Type B pancreatic cell (in vitro differentiated cells): Measurements from ENCODE around the gene FER. TPM values are rescaled to one million over a fixed set of nuclear protein-coding genes. Genes with fewer than 3 reads are reported as not detected.

Source experiments
- DNase-seq: peaks from one replicate; pipeline ENCODE4 v3.0.0; 2021; ENCODE audit warnings: mixed read lengths; ENCODE audit not compliant: unreplicated experiment; ENCODE audit errors: extremely low spot score
- H3K27ac Mint-ChIP-seq: 2 replicates; pipeline ENCODE4 v1.8.0; 2021; ENCODE audit warnings: mild to moderate bottlenecking, mixed read lengths
- H3K27me3 Mint-ChIP-seq: 2 replicates; pipeline ENCODE4 v1.8.0; 2021; ENCODE audit warnings: mixed read lengths
- H3K36me3 Mint-ChIP-seq: 2 replicates; pipeline ENCODE4 v1.8.0; 2021; ENCODE audit warnings: mixed read lengths
- H3K4me1 Mint-ChIP-seq: one replicate; pipeline ENCODE4 v1.8.0; 2021; ENCODE audit warnings: mixed read lengths; ENCODE audit not compliant: unreplicated experiment
- H3K4me3 Mint-ChIP-seq: 2 replicates; pipeline ENCODE4 v1.8.0; 2021; ENCODE audit warnings: mild to moderate bottlenecking, mixed read lengths
- H3K9me3 Mint-ChIP-seq: 2 replicates; pipeline ENCODE4 v1.8.0; 2021; ENCODE audit warnings: mixed read lengths
- total RNA-seq: library from RNA; stranded (reverse); gene quantifications from 2 replicates; pipeline ENCODE4 v1.2.1, GENCODE V29; 2021; ENCODE audit warnings: low replicate concordance
- TF ChIP-seq, protein P1 (sequence below): fragments of 200-600 bp; sonication (generic); conservative IDR thresholded peaks from 2 replicates; pipeline ENCODE4 v1.5.0; 2021; ENCODE audit warnings: antibody characterized with exemption, mild to moderate bottlenecking

FER gene
- total RNA-seq, 1 donor from 2014 or later: 29.7 TPM

DNA sequence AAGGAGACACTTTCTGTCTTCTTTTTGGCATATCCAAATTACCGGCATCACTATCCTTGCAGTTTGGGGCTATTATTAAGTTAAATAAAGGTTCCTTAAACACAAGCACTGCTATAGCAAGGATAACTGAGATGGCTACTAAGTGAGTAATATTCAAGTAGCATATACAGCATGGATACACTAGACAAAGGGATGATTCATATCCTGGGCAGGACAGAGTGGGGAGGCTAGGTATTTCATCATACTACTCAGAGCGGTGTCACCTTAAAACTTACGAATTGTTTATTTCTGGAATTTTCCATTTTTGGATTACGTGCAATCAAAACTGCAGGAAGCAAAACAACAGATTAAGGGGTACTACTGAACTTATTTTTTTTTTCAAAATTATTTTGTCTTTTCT is 54.1 kb downstream of the FER start:
- Mint-ChIP-seq H3K36me3 (peaks cover 52% of the 10 kb centered on the region), H3K4me1 (no peaks in the 10 kb centered on the region), H3K4me3 (no peak overlapping the region), H3K9me3 (peaks cover 9% of the 10 kb centered on the region), H3K27ac (no peak overlapping the region), H3K27me3 (no peaks in the 10 kb centered on the region)
- TF ChIP-seq, protein P1, sequence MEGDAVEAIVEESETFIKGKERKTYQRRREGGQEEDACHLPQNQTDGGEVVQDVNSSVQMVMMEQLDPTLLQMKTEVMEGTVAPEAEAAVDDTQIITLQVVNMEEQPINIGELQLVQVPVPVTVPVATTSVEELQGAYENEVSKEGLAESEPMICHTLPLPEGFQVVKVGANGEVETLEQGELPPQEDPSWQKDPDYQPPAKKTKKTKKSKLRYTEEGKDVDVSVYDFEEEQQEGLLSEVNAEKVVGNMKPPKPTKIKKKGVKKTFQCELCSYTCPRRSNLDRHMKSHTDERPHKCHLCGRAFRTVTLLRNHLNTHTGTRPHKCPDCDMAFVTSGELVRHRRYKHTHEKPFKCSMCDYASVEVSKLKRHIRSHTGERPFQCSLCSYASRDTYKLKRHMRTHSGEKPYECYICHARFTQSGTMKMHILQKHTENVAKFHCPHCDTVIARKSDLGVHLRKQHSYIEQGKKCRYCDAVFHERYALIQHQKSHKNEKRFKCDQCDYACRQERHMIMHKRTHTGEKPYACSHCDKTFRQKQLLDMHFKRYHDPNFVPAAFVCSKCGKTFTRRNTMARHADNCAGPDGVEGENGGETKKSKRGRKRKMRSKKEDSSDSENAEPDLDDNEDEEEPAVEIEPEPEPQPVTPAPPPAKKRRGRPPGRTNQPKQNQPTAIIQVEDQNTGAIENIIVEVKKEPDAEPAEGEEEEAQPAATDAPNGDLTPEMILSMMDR: no peak
- no peak for DNase-seq

DNA sequence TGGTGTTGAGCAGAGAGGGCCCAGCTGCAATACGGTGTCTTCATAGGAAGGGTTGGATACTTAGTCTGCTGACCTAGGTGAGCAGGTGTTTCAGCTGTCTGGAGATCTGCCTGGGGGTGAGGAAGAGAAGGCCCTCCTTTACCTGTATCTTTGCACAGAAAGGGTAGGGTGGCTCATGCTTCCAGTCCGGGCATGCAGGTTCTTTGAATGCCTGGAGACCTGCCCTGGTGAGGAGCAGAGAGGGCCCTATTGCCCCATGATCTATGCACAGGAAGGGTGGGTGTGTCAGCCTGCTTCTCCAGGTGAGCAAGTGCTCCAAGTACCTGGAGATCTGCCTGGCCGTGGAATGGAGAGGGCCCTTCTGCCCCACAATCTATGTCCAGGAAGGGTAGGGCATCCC is 63.0 kb downstream of the FER start:
- Mint-ChIP-seq H3K27me3 (no peaks in the 10 kb centered on the region), H3K4me1 (peaks cover 14% of the 10 kb centered on the region), H3K9me3 (peaks cover 16% of the 10 kb centered on the region), H3K36me3 (peaks cover 26% of the 10 kb centered on the region), H3K4me3 (no peak overlapping the region), H3K27ac (no peak overlapping the region)
- DNase-seq: no peak
- TF ChIP-seq, protein P1: no peak

DNA sequence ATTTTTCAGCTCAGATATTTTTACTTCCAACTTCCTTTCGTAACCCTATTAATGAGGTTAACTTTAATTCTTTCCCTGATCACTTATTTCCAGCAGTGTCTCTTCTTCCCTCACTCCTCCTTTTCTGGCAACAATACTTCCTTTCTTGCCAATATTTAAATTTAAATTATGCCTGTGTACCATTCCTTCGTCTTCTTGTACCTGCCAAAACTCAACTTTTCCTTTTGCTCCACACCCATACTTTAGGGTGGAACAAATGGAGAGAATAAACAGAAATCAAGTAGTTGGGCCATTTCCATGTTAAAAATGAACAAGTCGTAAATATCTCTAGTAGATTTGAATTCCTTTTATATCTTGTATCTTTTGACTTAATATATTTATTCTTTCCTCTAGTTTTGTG is 66.0 kb downstream of the FER start:
- Mint-ChIP-seq H3K27me3 (no peaks in the 10 kb centered on the region), H3K4me1 (peaks cover 14% of the 10 kb centered on the region), H3K36me3 (peaks cover 11% of the 10 kb centered on the region), H3K27ac (no peak overlapping the region), H3K9me3 (peaks cover 3% of the 10 kb centered on the region), H3K4me3 (no peak overlapping the region)
- no peak for DNase-seq
- TF ChIP-seq, protein P1: no peak

DNA sequence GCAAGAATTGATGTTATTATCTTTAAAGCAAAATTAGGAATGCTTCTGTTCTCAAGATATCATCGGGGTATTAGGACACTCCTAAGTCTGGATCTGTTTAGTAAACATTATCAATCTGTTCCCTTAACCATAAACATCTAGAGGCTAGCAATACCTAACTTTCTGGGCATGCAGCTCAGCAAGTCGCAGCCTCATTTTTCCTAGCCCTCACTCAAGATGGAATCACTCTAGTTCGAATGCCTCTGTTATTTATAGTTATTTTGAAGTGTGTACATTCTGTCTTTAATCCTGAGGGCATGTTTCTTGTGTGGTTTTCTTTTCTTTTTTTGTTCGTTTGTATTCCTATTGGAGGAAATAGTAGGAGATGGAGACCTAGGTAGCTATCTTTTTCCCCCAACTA is 66.9 kb downstream of the FER start:
- H3K4me1 Mint-ChIP-seq: peaks cover 14% of the 10 kb centered on the region
- H3K9me3 Mint-ChIP-seq: no peaks in the 10 kb centered on the region
- H3K27ac Mint-ChIP-seq: no peak overlapping the region
- TF ChIP-seq, protein P1: no peak
- H3K36me3 Mint-ChIP-seq: peaks cover 9% of the 10 kb centered on the region
- no peak overlapping the region for H3K4me3 Mint-ChIP-seq
- no peaks in the 10 kb centered on the region for H3K27me3 Mint-ChIP-seq
- no peak for DNase-seq

DNA sequence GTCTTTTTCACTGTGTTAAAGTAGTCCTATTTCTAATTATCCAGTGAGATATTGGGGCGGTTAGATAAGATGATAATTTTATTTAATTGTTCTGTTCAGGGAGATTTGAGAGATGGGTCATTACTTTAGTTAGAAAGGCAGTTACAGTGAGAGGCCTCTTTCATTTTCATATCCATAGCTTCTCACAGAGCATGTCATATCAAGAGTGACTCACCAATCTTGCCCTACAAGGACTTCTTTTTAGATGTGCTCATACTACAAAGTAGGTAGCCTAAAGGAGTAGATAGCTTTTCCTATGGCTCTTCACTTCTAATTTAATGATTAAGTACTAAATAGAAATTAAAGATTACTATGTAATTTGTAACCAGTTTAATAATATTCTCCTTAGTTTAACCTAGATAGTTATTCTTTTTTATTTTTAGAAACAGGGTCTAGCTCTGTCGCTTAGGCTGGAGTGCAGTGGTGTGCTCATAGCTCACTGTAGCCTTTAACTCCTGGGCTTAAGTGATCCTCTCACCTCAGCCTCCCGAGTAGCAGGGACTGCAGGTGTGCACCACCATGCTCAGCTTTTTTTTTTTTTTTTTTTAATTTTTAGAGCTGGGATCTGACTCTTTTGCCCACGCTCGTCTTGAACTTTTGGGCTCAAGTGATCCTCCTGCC is 71.0 kb downstream of the FER start:
- no peak overlapping the region for H3K27ac Mint-ChIP-seq
- peaks cover 8% of the 10 kb centered on the region for H3K4me1 Mint-ChIP-seq
- H3K36me3 Mint-ChIP-seq: peaks cover 7% of the 10 kb centered on the region
- H3K27me3 Mint-ChIP-seq: no peaks in the 10 kb centered on the region
- DNase-seq: no peak
- H3K9me3 Mint-ChIP-seq: peaks cover 7% of the 10 kb centered on the region
- H3K4me3 Mint-ChIP-seq: no peak overlapping the region
- TF ChIP-seq, protein P1: no peak
